Kasumi-1 (cell line): Measurements from ENCODE around the gene METAP1D.
"Not testable (repeated sequence)": the region's sequence is repeated elsewhere in the genome, so short reads cannot be mapped to it uniquely, and the experiment has no call there.

Experiments used
- DNase-seq, 2 experiments: peaks; one replicate each; lab custom pipeline; 2025; lab: John Stamatoyannopoulos, UW

The METAP1D gene

GRCh38 chr2:171999604-172000469 is at the start of gene METAP1D:
METAP1D (plus strand) TSS chr2:171999953; CDS start chr2:171999970, 17 bp downstream.
- DNase-seq: peak; percentile 94 to 96

- DNase-seq: no peak
Observed at GRCh38 chr2:171952276-171952675, 47.5 kb upstream of the METAP1D start.

- DNase-seq: no peak
Observed at GRCh38 chr2:171952748-171953147, 47.0 kb upstream of the METAP1D start.

GRCh38 chr2:171956135-171956825 is 43.5 kb upstream of the METAP1D start:
- DNase-seq: peak; percentile 93 to 97

GRCh38 chr2:171957061-171957460 is 42.7 kb upstream of the METAP1D start:
- DNase-seq: peak; percentile 56 to 75

GRCh38 chr2:171958475-171958874 is 41.3 kb upstream of the METAP1D start:
- peak; percentile 66 to 80 for DNase-seq

GRCh38 chr2:171959998-171960397 is 39.8 kb upstream of the METAP1D start:
- DNase-seq: no peak

GRCh38 chr2:171960570-171960969 is 39.2 kb upstream of the METAP1D start:
- no peak for DNase-seq

GRCh38 chr2:171963198-171963597 is 36.6 kb upstream of the METAP1D start:
- no peak for DNase-seq

- DNase-seq: no peak
Observed at GRCh38 chr2:171964308-171964707, 35.4 kb upstream of the METAP1D start.

- DNase-seq: no peak
Observed at GRCh38 chr2:171965238-171965637, 34.5 kb upstream of the METAP1D start.

- no peak for DNase-seq
Observed at GRCh38 chr2:171965661-171966060, 34.1 kb upstream of the METAP1D start.

- no peak for DNase-seq
Observed at GRCh38 chr2:171966235-171966634, 33.5 kb upstream of the METAP1D start.

- no peak for DNase-seq
Observed at GRCh38 chr2:171966688-171967087, 33.1 kb upstream of the METAP1D start.

- no peak for DNase-seq
Observed at GRCh38 chr2:171968509-171968908, 31.2 kb upstream of the METAP1D start.

- no peak for DNase-seq
Observed at GRCh38 chr2:171972329-171972982, 27.3 kb upstream of the METAP1D start.

GRCh38 chr2:171979103-171979502 is 20.6 kb upstream of the METAP1D start:
- DNase-seq: no peak

GRCh38 chr2:171983924-171984323 is 15.8 kb upstream of the METAP1D start:
- not testable (repeated sequence) for DNase-seq

GRCh38 chr2:171985076-171985475 is 14.7 kb upstream of the METAP1D start:
- DNase-seq: no peak

- no peak for DNase-seq
Observed at GRCh38 chr2:171986778-171987177, 13.0 kb upstream of the METAP1D start.

- no peak for DNase-seq
Observed at GRCh38 chr2:171991027-171991426, 8.7 kb upstream of the METAP1D start.

GRCh38 chr2:171995586-171995985 is 4.2 kb upstream of the METAP1D start:
- DNase-seq: no peak

- DNase-seq: no peak
Observed at GRCh38 chr2:171996021-171996420, 3.7 kb upstream of the METAP1D start.
